ENCODE data around the gene SLC7A8.

Gene SLC7A8

DNA sequence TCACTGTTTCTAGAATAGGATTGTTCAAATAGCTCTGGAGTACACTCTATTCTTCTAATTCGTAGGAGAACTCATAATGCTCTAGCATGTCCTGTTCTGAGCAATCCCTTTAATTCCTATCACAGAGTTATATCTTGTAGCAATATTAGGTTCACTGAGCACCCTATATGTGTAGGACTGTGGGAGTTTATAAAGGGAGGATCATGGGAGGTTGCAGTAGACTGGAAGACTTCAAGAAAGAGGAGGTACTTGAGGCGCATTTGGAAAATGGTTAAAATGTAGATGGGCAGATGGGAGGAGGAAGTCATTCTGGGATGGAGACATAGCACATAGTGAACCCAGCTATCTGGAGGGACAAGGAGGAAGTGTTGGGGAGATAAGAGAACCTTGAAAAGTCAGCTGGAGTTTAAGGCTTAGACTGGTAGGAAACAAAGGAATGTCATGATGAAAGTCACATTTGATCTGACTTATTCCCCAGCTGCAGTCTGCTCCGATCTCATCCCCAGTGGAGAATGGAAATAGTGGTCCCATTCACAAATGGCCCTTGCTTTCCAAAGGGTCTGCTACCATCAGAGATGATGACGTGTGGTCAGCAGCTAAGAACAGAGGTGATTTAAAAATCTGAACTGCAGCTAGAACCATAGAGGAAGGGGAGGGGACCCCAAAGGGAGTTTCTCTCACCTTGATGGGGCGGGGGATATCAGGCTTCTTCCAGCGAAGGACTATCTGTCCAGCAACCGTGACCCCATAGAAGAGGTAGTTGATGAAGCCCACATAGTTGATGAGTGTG lies 54.3 kb downstream of the SLC7A8 start:
- no peak for DNase-seq

DNA sequence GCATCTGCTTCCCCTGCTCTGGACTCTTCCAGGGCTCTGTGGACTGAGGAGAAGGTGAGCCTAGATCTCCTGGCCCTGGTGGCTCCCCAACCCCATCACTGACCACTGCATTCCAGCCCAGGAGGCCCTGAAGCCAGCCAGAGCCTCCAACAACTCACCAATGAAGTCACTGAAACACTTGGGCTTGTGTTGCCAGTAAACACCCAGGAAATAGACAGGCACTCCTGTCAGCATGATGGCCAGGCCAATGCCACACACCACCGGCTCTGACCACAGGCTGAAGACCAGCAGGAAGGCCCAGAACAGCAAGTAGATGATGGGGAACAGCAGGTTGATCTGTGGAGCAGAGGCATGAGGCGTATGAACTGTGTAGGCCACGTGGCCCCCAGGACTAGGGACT lies 55.6 kb downstream of the SLC7A8 start:
- DNase-seq = no peak

DNA sequence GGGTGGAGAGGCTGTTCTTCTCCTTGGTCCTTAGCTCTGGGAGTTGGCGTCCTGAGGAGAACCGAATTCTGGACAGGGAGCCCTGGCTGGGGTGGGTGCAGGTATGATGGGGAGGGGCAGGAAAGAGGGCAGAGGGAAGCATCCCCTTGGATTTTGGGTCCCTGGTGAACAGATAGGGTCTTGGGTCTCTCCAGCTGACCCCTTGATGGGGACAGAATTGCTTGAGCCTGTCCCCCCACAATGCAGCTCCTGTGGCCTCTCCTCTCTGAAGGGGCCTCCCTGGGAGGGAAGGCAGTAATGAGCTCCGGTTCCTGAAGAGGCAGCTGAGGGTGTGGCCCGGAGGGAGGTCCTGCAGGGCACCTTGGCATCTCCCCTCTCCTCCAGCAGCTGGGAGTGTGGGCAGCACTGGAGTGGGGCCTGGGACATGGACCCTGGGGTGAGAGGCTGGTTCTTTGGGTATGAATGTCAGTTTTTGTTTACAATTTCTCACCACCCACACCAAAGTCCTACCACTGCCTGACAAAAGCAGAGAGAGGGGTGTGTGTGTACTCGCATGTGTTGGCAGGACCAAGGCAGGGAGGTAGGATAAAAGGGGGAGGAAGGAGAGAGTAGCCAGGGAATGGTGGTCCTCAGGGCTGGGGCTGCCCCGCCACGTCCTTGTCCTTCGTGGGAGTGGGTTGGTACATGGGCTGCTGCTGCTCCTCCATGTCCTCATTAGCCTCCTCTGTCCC lies 56.7 kb downstream of the SLC7A8 start:
- no peak for DNase-seq

DNA sequence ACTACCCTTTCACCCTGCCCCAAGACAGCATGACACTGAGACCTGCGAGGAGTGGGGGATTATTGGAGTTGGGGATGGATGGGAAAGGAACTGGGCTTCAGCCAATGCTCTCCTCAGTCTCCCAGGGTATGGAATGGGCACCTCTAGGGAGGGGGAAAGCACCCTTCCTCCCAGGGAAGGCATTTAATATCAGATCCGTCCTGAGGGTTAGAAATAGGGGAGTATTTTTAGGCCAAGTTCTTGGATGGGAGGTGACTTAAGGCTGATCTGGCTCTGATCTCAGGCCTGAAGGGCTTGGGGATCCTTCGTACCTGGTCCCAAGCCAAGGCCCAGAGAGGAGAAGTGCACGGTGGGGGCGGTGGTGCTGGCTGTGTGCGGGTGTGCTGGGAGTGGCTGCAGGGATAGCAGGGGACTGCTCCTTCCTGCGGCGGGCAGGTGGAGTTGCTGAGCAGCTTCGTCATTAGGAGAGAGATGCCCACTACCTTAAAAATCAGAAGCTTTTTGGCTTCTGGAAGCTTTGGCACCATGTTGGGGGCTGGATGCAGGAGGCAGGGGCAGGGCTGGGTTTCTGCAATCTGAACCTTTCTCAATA lies 57.4 kb downstream of the SLC7A8 start:
- DNase-seq = no peak

DNA sequence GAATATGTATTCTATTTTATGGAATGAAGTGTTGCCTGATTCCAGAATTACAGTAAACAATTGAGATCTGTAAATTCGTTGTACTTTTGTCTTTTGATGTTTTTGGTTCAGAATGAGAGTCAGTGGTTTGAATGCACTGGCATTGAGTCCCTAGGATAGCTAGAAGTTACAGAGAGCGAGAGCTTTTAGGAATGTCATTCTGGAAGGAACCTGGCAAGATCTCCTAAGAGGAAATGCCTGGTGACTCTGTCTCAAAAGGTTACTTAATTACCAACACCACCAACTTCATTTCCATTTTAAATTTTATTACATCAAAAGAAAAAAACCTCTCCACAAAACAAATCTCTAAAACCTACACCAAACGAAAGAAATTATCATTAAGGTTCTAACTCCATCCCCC lies 58.4 kb downstream of the SLC7A8 start:
- no peak for DNase-seq

DNA sequence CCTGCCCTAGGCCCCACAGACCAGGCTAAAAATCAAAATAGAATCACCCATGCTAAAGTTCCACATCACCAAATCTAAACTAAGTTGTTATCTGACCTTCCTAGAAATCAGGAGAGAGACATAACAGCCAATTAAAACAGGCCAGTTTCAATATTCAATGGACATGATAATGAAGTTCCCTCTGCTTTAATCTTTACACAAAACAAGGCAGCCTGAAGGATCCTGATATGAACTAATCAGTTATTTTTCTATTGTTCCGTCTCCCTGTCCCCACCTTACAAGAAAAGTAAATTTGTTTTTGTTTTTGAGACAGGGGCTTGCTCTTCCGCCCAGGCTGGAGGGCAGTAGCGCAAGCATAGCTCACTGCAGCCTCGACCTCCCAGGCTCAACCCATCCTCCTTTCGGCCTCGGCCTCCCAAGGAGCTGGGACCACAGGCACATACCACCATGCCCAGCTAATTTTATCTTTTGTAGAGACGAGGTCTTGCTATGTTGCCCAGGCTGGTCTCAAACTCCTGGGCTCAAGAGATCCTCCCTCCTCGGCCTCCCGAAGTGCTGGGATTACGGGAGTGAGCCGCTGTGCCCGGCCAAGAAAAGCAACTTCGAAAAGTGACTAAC lies 59.0 kb downstream of the SLC7A8 start:
- DNase-seq = no peak

DNA sequence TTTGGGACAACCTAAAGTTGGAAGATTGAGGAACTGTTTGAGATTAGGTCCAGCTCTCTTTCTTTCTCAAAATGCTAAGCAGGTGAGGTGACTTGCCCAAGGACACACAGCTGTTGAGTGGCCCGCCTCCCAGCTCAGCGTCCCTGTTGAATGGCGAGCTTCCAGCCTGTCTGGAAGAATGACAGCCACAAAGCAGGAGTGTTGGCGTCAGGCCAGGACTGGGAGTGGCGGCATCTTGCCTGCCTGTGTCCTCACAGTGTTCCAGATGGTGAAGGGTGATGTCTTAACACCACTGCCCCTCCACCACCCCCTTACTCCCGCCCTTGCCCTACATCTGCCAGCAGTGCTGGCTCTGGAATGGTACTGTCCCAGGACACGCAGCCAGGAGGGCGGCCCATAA lies 60.0 kb downstream of the SLC7A8 start:
- DNase-seq = no peak

DNA sequence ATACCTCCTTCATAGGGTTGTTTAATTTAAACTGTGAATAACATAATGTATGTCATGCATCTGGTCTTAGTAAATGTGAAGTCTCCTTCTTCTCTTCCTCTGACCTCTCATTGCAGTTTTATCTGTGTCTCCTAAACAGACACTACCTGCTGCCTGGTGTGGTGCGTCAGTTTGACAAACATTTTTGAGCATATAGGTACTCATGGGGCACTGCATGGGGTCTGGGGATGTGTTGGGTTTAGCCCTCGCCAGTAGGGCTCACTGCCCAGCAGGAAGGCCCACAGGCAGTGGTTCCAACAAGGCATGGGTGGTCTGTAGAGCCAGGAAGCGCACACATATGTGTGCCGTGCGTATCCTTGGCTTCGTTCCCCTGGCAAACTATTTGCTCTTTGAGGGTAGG lies 61.4 kb downstream of the SLC7A8 start:
- no peak for DNase-seq

DNA sequence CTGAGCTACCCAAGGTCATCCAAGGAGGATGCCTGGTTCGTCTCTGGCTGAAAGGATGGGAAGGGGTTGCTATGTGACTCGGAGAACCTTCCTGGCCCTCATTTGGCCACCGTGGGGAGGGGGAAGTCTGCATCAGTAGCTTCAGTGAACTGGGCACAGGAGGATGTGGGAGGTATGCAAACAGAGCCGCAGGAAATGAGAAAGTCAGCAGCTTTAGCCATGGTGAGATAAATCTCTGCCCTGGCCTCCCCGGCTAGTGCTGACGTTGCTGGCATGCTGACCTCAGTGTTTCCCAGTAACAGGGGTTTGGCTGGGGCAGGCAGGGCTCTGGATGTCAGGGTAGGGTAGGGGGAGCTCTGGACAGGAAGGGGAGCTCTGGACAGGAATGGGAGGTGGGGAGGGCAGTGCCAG lies 62.1 kb downstream of the SLC7A8 start:
- no peak for DNase-seq

DNA sequence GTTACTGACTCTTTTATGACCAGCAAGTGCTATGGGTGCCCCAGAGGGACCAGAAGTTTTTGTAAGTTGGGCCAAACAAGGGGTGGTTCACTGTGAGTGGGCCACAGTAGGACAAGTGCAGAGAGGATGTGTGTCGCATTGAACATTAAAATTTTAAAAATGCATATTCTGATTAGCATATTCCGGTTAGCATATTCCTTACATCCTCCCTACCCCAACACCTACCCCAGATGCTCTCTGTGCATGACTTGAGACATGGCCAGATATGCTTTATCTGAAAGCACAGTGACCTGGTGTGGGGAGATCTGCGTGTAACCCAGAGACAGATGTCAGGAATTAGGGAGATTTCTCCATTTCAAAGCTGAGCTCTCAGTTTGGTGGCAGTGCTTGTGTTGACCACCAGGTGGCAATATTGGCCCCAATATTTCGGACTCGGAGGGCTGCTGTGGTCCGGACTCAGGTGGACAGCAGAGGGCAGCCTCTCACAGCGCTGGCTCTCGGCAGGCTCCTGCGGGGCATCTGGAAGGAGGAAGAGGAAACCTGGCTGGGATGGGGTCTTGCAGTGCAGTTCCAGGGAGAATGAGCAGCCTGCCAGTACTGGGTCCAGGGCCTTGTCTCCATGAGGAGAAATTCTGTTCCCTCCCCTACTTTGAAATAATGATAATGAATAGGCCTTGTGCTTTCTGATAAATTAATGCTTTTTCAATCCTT lies 62.8 kb downstream of the SLC7A8 start:
- peak; percentile 77 for DNase-seq

DNA sequence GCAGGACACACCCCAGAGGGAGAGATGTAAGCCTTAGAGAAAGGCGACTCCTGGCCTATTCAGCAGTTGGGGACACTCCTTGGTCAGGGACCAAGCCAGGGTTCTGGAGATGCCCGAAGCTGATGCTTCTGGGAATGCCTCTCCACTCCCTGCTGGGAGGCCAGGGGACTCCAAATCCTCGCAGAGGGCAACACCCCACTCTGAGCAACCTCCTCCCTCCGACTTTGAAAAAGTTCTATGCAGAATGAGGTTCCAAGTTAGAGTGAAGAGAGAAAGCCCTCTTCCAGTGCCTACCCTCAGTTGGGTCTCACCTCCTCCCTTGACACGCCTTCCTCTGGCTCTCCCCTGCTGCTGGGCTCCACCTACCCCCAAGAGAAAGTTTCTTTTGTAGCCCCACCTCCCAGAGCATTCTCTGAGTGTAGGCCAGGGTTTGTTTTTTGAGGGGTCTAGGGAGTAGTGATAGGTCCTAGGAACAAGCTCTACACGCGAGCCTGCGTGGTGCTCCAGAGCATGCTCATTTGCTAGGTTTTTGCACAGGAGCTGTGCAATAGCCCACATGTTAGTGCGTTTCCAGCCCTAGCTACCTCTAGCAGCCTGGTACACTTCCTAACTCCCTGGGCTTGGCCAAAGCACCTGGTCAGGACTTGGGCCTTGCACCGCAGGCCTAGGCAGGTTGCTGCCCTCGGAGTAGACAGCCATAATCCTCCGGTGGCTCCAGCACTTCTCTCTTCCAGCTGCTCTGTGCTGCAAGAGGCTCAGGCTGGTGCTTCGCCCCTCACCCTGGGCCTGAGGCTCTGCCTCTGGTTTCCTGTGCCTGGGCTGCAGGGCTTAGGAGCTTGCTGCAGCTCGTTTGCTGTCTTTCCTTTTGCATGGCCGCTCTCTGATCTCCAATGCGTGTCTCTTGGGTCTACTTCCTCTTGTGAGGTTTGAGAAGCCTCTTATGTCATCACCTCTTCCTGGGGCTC lies 63.8 kb downstream of the SLC7A8 start:
- no peak for DNase-seq

DNA sequence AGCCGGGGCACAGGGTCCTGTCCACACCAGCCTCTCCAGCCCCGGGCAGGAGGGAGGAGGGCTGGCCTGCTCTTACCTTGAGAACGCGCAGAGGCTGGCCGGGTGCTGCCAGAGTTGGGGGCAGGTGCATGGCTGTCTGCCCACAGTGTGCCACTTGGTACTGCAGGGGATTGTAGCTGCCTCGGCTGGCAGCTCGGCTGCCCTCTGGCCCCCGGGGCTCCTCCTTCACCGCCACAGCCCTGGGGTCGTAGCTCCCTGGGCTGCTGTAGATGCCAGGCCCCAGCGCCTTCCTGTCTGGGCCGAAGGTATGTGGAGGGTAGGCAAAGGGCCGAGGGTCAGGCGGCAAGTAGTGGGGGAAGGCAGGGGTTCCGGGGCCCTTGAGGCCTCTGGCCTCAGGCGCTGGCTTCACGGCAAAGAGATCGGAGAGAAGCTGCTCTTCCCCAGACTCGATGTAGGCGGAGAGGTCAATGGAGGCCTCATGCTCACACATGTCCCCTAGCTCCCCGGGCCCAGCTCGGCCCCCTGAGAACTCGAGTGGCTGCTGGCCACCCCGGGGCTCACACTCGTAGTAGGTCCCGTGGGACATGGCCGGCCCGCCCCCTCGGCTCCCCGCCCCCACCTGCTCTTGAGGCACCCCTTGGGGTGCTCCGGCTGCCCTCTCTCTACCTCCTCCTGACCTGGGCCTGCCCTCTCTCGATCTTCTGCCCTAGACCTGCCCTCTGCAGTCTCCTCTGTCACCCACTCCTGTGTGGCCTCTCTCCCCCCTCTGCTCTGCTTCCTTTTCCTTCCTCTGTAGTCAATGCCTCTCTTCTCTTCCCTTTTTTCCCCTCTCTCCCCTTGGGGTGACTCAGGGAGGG lies 64.7 kb downstream of the SLC7A8 start, which contains the start of gene CEBPE:
CEBPE (minus strand) TSS at position 750 of the 857 bp plus-strand sequence; CDS start at position 586, 164 bp downstream.
- DNase-seq = no peak

DNA sequence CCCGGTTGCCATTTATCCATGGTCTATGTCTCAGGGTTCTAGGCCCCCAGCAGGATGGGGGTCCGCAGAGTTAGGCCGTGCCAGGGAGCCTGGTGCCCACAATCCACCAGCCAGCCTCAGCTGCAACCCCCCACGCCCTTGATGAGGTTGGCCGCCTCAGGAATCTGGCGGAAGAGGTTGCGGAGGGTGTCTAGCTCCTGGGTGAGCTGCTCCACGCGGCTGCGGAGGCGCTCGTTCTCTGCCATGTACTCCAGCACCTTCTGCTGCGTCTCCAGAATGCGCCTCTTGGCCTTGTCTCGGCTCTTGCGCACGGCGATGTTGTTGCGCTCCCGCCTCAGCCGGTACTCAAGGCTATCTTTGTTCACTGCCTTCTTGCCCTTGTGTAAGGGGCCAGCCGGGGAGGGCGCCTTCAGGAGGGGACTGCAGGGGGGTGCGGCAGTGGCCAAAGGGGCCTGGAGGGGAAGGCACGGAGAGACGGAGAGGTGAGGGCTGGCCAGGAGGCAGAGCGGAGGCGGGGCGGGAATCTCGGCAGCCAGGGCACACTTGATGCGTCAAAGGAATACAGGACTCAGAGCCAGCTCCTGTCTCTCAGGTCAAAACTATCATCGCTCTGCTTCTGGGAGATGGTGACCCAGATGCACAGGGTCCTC lies 66.0 kb downstream of the SLC7A8 start:
- DNase-seq = no peak

DNA sequence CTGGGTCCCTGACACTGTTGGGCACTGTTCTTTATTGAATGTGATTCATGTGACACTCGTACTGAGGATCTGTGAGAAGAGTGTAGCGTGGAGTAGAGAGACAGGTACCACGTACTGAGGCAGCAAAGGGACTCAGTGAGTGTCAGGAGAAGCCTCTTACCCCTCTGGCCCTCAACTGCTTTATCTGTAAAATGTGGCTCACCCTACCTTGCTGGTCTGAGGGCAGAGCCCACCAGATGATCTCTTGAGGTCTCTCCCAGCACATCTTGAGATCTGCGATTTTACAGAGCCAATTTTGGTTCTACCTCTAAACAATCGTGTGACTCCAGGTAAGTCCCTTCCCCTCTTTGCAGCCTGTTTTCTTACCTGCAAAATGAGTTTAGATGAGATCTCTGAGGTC lies 67.5 kb downstream of the SLC7A8 start:
- DNase-seq = no peak

DNA sequence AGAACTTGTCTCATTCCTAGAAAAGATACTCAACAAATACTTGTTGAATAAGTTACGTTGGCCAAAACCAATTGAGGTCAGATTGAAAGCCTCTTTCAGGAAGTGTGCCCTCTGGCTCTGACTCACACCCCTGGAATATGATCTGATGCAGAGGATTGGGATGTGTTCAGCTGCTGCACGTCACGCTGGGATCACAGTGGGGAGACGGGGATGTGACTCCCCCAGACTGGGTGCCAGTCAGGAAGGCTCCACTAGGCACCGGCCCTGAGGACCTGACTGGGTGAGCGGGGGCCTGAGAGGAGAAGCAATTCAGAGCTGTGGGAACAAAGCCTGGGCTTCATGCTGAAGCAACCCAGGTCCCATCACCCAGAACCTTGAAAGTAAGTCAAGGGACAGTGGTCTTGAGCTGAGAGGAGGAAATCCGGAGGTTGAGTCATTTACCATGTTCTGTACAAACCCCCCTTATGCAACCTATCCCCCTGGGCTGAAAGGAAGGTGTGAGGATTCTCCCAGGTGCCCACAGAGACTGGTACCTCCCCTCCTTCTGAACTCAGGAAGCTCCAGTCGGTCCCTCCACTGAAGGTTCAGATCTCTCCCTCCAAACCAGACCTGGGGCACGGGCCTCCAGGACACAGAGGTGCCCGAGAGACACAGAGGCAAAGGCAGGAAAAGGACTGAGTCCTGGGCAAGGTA lies 68.3 kb downstream of the SLC7A8 start:
- DNase-seq = no peak

DNA sequence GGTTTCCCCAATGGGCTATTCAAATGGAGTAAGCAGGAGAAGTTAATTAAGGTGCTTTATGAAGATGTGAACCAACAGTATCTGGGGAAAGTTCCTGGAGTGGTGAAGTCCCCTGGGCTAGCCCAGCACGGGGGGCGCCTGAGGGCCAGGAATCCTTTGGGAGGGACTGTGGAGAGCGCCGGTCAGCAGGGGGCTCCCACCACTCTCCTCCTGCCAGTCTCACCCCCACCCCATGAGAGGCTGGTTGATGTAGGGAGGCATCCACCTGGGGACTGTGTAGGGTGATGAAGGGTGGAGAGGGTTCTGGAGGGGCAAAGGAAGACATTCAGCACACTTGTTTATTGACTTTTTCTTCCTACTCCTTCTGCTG lies 68.8 kb downstream of the SLC7A8 start:
- no peak for DNase-seq

DNA sequence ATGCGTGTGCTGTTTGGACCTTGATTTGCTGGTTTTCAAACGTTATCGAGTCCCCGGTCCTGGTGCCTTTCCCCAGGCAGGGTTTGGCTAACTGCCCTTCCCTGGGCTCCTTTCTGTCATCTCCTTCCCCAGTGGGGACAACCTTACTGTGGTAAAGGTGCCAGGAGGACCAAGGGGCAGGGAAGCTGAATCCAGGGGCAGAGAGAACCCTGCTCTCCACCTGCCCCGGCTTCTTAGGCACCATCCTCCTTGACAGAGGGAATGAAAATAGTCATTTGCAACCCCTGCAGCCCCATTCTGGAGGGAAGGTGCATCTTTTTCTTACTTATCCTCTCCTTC lies 69.4 kb downstream of the SLC7A8 start:
- no peak for DNase-seq

DNA sequence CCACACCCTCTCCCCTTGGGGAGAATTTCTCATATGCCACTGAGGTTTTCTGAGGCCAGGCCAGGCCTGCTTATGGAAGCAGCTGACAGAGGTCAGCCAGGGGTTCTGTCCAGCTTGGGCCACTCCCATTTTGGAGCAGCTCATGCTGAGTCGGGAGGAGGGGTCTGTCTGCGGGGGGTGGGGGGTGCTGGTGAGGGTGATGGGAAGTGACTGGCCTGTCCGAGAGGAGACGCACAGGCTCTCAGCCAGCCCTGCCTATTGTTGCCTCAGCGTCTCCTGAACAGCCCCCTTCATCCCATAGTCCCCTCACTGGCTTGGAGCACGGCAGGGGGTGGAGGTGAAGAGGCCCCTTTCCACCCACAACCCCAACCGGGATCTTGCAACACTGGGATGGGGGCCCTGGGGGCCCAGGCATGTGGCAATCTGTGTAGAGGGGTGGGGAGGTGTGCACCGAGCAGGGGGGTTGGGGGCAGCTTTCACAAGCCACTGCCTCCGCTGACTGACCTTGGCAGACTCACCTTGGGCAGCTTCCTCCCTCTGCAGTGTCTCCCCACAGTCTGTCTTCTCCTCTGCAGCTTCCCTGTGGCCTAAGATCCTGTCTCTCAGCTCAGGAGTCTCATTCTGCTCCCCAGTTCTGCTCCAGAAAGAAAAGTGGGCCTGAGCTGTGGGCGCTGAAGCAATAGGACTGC lies 69.9 kb downstream of the SLC7A8 start:
- DNase-seq = no peak
